ENCODE results near the gene KRTCAP2.
"Not testable (repeated sequence)": the region's sequence is repeated elsewhere in the genome, so short reads cannot be mapped to it uniquely, and the experiment has no call there.

Gene KRTCAP2

GRCh38 chr1:155182052-155182550, 9.0 kb upstream of the KRTCAP2 start:
- no peak for DNase-seq

DNA sequence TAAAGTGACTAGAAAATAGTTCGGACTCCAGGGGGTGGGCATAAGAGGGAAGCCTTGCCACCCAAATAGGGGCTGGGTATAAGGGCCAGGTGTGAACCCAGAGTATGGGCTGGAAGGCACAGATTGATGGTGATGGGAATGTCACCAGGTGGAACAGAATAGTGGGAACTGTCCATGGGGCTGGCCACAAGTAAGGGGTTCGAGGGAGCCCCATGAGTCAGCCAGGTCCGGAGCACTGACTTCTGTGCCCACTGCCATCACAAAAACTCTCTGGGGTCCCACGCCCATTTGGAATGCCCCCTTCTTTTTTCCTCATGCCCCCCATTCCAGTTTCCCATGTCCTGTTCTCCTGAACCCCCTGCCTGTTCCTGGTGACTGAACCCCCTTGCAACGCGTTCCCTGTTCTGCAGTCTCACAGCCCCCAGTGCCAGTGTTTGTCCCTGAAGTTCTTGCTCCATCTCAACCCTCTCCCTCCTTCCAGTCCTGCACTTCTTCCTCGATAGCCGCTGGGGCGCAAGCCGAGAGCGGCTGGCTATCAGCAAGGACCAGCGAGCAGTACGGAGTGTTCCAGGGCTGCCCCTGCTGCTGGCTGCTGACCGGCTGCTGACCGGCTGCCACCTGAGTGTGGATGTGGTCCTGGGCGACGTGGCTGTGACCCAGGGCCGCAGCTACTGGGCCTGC, 8.4 kb upstream of the KRTCAP2 start:
- DNase-seq, result no peak

DNA sequence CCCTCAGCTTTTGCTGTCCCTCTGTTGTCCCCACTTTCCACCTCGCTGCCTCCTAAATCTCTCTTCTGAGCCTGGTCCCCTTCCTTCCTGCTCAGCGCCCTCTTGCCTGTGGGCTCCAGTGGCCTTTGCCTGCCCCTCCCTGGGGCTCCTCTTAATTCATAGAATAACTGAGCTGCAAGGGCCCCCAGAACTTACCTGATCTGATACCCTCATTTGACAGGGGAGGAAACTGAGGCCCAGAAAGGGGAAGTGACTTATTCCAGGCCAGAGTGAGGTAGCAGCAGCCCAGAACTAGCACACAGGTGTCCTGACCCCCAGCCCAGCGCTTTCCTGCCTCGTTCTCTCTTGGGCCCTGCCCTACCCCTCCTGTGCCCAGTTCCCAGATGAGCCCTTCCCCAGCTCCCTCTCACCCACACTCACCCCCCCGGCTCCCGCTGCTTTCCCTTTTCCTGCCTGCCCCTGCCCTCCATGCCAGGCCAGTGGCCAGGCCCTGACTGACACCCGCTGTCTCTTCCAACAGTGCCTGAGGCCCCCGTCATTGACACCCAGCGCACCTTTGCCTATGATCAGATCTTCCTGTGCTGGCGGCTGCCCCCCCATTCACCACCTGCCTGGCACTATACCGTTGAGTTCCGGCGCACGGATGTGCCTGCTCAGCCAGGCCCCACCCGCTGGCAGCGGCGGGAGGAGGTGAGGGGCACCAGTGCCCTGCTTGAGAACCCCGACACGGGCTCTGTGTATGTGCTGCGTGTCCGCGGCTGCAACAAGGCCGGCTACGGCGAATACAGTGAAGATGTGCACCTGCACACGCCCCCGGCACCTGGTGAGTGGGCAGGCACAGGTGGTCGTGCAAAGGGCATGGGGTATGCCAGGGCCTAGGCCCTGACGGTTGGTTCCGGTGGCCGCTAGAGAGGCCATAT, 6.3 kb upstream of the KRTCAP2 start:
- DNase-seq, result no peak

- no peak for DNase-seq
Observed at GRCh38 chr1:155178441-155179111, 5.5 kb upstream of the KRTCAP2 start.

GRCh38 chr1:155177918-155178281, 4.8 kb upstream of the KRTCAP2 start:
- DNase-seq, result no peak

DNA sequence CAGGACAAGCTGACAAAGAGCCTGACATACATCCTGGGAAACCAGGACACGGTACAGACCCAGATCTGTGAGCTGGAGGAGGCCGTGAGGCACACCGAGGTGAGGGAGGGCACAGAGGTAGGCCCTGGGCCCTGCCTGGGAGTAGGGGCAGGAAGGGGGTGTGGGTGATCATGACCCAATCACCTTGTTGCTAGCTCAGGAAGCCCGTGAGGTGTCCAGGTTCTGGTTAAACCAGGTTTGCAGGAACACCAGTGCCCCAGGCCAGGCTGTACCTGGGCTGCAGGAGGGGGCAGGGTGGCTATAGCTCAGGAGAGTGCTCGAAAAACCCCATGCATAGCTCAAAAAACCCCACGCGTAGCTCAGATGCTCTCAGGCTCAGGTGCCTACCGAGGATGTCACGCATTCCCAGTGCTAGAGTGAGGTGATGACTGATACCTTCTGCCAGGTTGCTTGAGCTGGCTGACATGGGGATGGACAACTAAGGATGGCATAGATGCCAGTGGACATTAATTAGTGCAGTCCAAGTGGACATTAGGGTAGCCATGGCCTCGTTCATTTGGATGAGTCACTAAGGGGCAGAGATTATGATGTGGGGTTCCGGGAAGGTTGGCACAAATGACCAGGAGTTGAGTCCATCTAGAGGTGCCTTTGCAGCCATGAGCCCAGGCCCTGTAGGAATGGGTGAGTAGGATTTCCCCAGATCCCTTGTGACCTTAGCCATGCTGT, 4.3 kb upstream of the KRTCAP2 start:
- DNase-seq, result no peak

DNA sequence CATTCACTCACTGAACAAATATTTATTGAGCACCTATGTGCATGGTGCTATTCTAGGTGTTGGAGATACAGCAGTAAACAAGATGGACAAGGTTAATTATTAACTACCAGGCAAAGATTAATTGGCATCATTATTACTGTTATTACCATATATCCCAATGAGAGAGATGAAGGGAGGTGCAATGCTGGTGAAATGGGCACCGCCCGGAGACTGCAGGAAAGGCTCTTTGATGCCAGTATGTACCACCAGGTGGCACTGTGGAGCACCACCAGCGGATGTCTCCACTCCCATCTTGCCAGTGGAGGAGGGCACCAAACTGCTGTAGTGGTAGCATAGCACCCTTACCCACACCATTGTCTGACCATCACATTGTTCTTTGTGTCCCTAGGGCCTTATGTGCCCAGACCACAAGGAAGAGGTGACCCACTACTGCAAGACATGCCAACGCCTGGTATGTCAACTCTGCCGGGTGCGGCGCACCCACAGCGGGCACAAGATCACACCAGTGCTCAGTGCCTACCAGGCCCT, 3.5 kb upstream of the KRTCAP2 start:
- peak; percentile 52 for DNase-seq

DNA sequence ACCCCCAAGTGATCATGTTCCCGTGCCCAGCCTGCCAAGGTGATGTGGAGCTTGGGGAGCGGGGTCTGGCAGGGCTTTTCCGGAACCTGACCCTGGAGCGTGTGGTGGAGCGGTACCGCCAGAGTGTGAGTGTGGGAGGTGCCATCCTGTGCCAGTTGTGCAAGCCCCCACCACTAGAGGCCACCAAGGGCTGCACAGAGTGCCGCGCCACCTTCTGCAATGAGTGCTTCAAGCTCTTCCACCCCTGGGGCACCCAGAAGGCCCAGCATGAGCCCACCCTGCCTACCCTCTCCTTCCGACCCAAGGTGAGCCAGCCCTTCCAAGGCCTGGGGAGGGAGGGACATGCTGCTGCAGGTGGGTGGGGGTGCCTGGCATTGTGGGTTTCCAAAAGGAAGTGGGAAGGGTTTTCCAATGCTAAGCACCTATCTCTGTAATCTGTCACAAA, 2.8 kb upstream of the KRTCAP2 start:
- DNase-seq, result no peak

DNA sequence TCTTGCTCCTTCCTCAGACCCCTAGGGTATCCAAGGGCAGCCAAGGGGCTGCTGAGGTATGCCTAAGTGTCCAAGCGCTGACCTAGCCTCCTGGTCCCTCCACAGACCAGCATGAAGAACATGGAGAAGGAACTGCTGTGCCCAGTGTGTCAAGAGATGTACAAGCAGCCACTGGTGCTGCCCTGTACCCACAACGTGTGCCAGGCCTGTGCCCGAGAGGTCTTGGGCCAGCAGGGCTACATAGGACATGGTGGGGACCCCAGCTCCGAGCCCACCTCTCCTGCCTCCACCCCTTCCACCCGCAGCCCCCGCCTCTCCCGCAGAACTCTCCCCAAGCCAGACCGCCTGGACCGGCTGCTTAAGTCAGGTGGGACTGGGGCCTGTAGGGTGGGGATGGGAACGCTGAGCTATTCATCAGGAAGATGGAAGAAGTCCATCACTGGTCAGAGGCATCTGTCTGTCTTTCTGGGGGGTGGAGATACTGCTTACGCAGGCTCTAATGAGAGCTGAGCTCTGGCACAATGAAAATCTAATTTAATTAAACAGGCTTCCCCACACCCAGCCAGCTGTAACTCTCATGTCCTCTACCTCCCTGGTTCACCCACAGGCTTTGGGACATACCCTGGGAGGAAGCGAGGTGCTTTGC, 2.3 kb upstream of the KRTCAP2 start:
- DNase-seq, result no peak

DNA sequence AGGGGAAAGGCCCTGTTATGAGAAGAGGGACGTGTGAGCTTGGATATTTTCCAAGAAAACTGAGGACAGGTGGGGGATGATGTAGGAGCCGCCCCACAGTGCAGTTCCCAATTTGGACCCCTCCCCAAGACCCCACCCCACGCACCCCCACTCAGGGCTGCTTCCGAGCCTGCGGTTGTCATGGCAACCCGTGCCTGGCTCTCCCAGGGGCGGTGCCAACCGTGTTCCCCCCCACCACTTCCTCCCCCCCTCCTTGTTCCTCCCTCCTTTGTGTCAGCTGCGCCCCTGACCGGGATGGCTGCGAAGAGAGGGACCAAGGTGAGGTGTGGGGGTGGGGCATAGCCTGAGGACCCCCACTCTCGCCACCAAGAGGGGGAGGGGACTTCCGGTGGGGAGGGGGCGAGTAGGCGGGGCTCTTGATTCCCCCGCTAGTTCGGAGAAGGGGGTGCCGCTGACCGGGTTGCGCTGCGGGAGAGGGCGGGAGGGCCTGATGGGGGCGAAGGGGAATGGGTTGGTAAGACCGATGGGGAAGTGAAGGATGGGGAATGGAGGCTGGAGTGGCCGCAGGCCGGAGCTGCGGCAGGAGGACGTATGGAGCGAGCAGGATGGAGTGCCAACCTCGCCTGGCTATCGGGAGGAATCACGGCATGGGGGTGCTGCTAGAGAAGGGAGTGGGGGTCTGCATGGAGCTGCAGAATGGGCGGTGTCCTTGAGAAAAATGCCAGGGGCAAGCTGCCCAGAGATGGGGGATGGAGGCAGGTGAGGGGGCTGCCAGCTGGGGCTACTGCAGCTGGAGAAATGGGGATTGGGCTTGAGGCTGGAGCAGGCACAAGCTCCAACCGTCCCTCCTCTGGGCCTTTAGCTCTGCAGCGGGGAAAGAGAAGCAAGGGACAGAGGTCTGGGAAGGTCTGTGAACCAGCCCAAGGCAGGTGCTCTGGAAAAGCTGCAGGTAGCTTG, 1.5 kb upstream of the KRTCAP2 start:
- peak; percentile 36 for DNase-seq

DNA sequence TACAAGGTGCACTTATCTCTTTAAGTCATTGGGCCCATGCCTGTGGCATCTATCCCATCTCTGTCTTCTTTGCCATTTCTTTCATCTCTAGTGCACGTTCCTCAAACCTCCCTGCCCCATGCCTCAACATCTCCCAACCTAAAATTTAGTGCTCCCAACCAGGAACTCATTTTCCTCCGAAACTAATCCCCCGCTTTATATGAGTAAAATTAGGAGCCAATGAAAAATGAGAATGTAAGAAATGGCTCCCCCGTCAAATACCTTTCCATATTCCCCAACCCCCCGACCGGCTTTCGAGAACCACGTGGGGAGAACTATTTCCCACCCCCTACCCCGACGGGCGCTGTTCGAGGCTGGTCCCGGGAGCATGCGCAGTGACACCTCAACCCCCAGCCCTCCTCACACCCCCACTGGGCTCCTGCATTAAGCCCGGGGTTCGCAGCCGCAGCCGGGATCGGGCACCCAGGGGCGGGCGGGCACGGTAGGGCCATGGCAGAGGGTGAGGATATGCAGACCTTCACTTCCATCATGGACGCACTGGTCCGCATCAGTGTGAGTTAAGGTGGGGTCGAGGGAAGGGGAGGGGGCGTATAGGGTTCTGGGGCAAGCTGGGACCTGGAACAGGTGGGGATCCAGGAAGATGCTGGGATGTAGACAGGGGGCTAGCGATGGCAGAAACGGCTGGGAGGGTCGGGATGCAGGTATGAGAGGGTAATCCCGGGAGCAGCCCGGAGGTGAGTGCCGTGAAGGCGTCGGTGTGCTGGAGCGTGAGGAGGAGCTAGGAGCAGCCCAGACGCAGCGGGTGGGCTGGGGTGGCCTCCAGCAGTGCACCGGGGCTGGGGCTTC, 597 bp upstream of the KRTCAP2 start, which contains the start of gene TRIM46:
Gene TRIM46 (plus strand): TSS at position 372 of the 846 bp plus-strand sequence. CDS start 118 bp downstream, at position 490.
- peak; percentile 50 for DNase-seq

GRCh38 chr1:155171836-155172731, 1.0 kb downstream of the KRTCAP2 start:
- no peak for DNase-seq

DNA sequence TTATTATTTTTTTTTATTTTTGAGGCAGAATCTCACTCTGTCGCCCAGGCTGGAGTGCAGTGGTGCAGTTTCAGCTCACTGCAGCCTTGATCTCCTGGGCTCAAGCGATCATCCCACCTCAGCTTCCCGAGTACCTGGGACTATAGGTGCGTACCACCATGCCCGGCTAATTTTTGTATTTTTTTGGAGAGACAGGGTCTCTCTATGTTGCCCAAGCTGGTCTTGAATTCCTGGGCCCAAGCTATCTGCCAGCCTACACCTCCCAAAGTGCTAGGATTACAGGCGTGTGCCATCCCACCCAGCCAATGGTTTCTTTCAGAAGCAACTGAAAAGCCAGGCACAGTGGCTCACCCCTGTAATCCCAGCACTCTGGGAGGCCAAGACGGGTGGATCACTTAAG, 2.3 kb downstream of the KRTCAP2 start:
- no peak for DNase-seq

GRCh38 chr1:155170101-155170785, 2.9 kb downstream of the KRTCAP2 start:
- no peak for DNase-seq

GRCh38 chr1:155169541-155169940, 3.6 kb downstream of the KRTCAP2 start:
- no peak for DNase-seq

- no peak for DNase-seq
Observed at GRCh38 chr1:155168456-155169210, 4.5 kb downstream of the KRTCAP2 start.

DNA sequence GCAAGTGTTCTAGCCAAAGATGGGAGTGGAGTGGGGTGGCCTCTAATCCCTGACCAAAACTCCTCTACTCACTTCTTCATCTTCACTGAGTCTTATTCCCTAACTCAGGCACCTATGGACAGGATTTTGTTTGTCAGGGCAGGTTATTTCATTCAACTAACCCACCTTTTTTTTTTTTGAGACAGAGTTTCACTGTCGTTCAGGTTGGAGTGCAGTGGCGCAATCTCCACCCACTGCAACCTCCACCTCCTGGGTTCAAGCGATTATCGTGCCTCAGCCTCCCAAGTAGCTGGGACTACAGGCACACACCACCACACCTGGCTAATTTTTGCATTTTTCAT, 5.0 kb downstream of the KRTCAP2 start:
- not testable (repeated sequence) for DNase-seq
